ENCODE data around the gene GRAMD2B. TPM values are rescaled to one million over a fixed set of nuclear protein-coding genes. Genes with fewer than 3 reads are reported as not detected.
"Not testable (repeated sequence)": the region's sequence is repeated elsewhere in the genome, so short reads cannot be mapped to it uniquely, and the experiment has no call there.

Gene GRAMD2B
- total RNA-seq, 1 experiment from 2014 or later = 33.6 TPM

- Histone ChIP-seq H3K79me2 (ENCODE audit: low read length) (no peaks in the 10 kb centered on the region), H3K4me2 (ENCODE audit: low read length) (no peak overlapping the region), H3K27me3 (ENCODE audit: low read length) (no peaks in the 10 kb centered on the region), H3K9ac (ENCODE audit: low read length) (no peak overlapping the region), H4K20me1 (ENCODE audit: low read length) (no peaks in the 10 kb centered on the region), H3K27ac (ENCODE audit: low read length) (no peak overlapping the region), H3K4me1 (ENCODE audit: insufficient read depth, low read length) (no peaks in the 10 kb centered on the region), H3K9me2 (replicated peaks; ENCODE audit: low read length) (no peaks in the 10 kb centered on the region), H3K4me3 (ENCODE audit: low read length) (no peak overlapping the region), H2AFZ (ENCODE audit: low read length) (no peak overlapping the region), H3F3A (ENCODE audit: low read length, unreplicated experiment) (no peaks in the 10 kb centered on the region), H3K36me3 (ENCODE audit: low read depth, low read length) (no peaks in the 10 kb centered on the region), H3K9me3 (ENCODE audit: low read length) (no peaks in the 10 kb centered on the region)
- DNase-seq (no peak), ATAC-seq (no peak)
- intact Hi-C loops (cut with micrococcal nuclease) = no loop called here
- CTCF ChIA-PET = no interaction called here
- POLR2A ChIA-PET (ENCODE audit: unreplicated experiment) = interaction anchor here (0.6 kb wide), 1 partner anchor 879 kb away, joined by 8 read pairs; no protein-coding TSS in a partner anchor
- no TSS peak for BruUV-seq (replicated peaks)
- TF ChIP-seq EZH2phosphoT487 (IDR thresholded peaks at IDR 0.05; ENCODE audit: borderline replicate concordance, low read length) (no peak), EZH2 (IDR thresholded peaks at IDR 0.05; ENCODE audit: low read length, unreplicated experiment) (no peak)
- TF ChIP-seq, protein P1, sequence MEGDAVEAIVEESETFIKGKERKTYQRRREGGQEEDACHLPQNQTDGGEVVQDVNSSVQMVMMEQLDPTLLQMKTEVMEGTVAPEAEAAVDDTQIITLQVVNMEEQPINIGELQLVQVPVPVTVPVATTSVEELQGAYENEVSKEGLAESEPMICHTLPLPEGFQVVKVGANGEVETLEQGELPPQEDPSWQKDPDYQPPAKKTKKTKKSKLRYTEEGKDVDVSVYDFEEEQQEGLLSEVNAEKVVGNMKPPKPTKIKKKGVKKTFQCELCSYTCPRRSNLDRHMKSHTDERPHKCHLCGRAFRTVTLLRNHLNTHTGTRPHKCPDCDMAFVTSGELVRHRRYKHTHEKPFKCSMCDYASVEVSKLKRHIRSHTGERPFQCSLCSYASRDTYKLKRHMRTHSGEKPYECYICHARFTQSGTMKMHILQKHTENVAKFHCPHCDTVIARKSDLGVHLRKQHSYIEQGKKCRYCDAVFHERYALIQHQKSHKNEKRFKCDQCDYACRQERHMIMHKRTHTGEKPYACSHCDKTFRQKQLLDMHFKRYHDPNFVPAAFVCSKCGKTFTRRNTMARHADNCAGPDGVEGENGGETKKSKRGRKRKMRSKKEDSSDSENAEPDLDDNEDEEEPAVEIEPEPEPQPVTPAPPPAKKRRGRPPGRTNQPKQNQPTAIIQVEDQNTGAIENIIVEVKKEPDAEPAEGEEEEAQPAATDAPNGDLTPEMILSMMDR (conservative IDR thresholded peaks at IDR 0.05; ENCODE audit: low read depth, low read length) = no peak
These were observed 92.9 kb downstream of the GRAMD2B start for GRCh38 chr5:126516133-126516532.

DNA sequence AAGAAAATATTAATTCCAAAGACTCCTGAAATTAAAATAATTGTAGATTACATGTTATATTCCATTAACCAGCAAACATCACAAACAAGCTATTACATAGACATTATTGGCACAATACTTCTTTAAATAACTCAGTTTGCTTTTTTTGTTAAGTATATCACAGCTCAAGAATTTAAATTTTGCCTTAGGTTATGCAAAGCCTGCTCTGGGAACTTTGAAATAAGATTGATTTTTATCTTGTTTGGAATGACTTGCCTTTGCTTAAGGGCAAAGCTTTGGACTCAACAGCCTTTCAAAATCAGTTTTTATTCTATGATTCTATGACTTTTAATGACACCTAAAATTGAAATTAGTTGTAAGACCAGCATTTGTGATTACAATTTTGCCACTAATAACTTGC is 93.6 kb downstream of the GRAMD2B start:
- H4K20me1 ChIP-seq (ENCODE audit: low read length) = no peaks in the 10 kb centered on the region
- DNase-seq (no peak), ATAC-seq (no peak)
- H3K27me3 ChIP-seq (ENCODE audit: low read length) = no peaks in the 10 kb centered on the region
- no peak overlapping the region for H3K4me3 ChIP-seq (ENCODE audit: low read length)
- POLR2A ChIA-PET (ENCODE audit: unreplicated experiment) = no interaction called here
- H2AFZ ChIP-seq (ENCODE audit: low read length) = no peak overlapping the region
- TF ChIP-seq EZH2 (IDR thresholded peaks at IDR 0.05; ENCODE audit: low read length, unreplicated experiment) (no peak), EZH2phosphoT487 (IDR thresholded peaks at IDR 0.05; ENCODE audit: borderline replicate concordance, low read length) (no peak)
- TF ChIP-seq, protein P1 (conservative IDR thresholded peaks at IDR 0.05; ENCODE audit: low read depth, low read length) = no peak
- no peak overlapping the region for H3K9ac ChIP-seq (ENCODE audit: low read length)
- no peaks in the 10 kb centered on the region for H3K9me2 ChIP-seq (replicated peaks; ENCODE audit: low read length)
- no TSS peak for BruUV-seq (replicated peaks)
- H3K36me3 ChIP-seq (ENCODE audit: low read depth, low read length) = no peaks in the 10 kb centered on the region
- intact Hi-C loops (cut with micrococcal nuclease) = no loop called here
- no peak overlapping the region for H3K27ac ChIP-seq (ENCODE audit: low read length)
- no peaks in the 10 kb centered on the region for H3F3A ChIP-seq (ENCODE audit: low read length, unreplicated experiment)
- CTCF ChIA-PET = interaction anchor here (0.5 kb wide), 1 partner anchor 22 kb away, joined by 3 read pairs; no protein-coding TSS in a partner anchor
- no peaks in the 10 kb centered on the region for H3K9me3 ChIP-seq (ENCODE audit: low read length)
- no peak overlapping the region for H3K4me2 ChIP-seq (ENCODE audit: low read length)
- H3K4me1 ChIP-seq (ENCODE audit: insufficient read depth, low read length) = no peaks in the 10 kb centered on the region
- no peaks in the 10 kb centered on the region for H3K79me2 ChIP-seq (ENCODE audit: low read length)

DNA sequence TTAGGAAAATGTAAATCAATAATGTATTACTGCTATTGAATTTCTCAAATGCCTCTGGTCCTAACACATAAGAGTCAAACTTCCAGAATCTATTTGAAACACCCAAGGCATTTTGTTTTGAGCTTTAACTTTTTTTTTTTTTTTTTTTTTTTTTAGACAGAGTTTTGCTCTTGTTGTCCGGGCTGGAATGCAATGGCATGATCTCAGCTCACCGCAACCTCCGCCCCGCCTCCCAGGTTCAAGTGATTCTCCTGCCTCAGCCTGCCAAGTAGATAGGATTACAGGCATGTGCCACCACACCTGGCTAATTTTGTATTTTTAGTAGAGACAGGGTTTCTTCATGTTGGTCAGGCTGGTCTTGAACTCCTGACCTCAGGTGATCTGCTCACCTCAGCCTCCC is 96.0 kb downstream of the GRAMD2B start:
- CTCF ChIA-PET; intact Hi-C loops (cut with micrococcal nuclease); H3K27ac ChIP-seq (ENCODE audit: low read length); H3F3A ChIP-seq (ENCODE audit: low read length, unreplicated experiment); H2AFZ ChIP-seq (ENCODE audit: low read length); H3K9me2 ChIP-seq (replicated peaks; ENCODE audit: low read length); H3K79me2 ChIP-seq (ENCODE audit: low read length); H3K9ac ChIP-seq (ENCODE audit: low read length); H3K4me2 ChIP-seq (ENCODE audit: low read length); H4K20me1 ChIP-seq (ENCODE audit: low read length); ATAC-seq; H3K9me3 ChIP-seq (ENCODE audit: low read length); H3K4me3 ChIP-seq (ENCODE audit: low read length); BruUV-seq (replicated peaks); DNase-seq; H3K27me3 ChIP-seq (ENCODE audit: low read length); H3K36me3 ChIP-seq (ENCODE audit: low read depth, low read length); H3K4me1 ChIP-seq (ENCODE audit: insufficient read depth, low read length); POLR2A ChIA-PET (ENCODE audit: unreplicated experiment): not testable (repeated sequence)
